ENCODE data around the gene CCT5. TPM values are rescaled to one million over a fixed set of nuclear protein-coding genes. Genes with fewer than 3 reads are reported as not detected.
A peak's percentile ranks its signal among the peaks of the same experiment; 100 is the strongest.
"Not testable (repeated sequence)": the region's sequence is repeated elsewhere in the genome, so short reads cannot be mapped to it uniquely, and the experiment has no call there.

Gene CCT5
- total RNA-seq, 3 donors from 2014 or later = 151 to 208 (median 180) TPM

- intact Hi-C loops (cut with DNase I; ENCODE audit: low total_unique reads) = no loop called here
- H3K27ac ChIP-seq = no peak overlapping the region
- no peaks in the 10 kb centered on the region for H3K9me3 ChIP-seq
- H3K36me3 ChIP-seq = no peaks in the 10 kb centered on the region
- H3K27me3 ChIP-seq = no peaks in the 10 kb centered on the region
- H3K4me1 ChIP-seq = peaks cover 0 to 5% of the 10 kb centered on the region in 2 donors
- H3K4me3 ChIP-seq = no peak overlapping the region
- TF ChIP-seq POLR2A (IDR thresholded peaks at IDR 0.05) (no peak), POLR2AphosphoS5 (IDR thresholded peaks at IDR 0.05) (no peak), CTCF (IDR thresholded peaks at IDR 0.05) (no peak)
- DNase-seq (ENCODE audit: low spot score in 2 of 2) = no peak
Observed at GRCh38 chr5:10244342-10244944, 5.6 kb upstream of the CCT5 start.

- no peak for TF ChIP-seq POLR2A (IDR thresholded peaks at IDR 0.05)
- TF ChIP-seq POLR2AphosphoS5 (IDR thresholded peaks at IDR 0.05) = no peak
- no peak for TF ChIP-seq CTCF (IDR thresholded peaks at IDR 0.05)
- DNase-seq (ENCODE audit: low spot score in 2 of 2) = no peak
- Histone ChIP-seq H3K9me3 (no peaks in the 10 kb centered on the region), H3K36me3 (no peaks in the 10 kb centered on the region), H3K27me3 (no peaks in the 10 kb centered on the region), H3K4me3 (no peak overlapping the region), H3K27ac (no peak overlapping the region), H3K4me1 (peaks cover 0 to 10% of the 10 kb centered on the region in 2 donors)
- intact Hi-C loops (cut with DNase I; ENCODE audit: low total_unique reads) = no loop called here
Observed at GRCh38 chr5:10246761-10247160, 3.3 kb upstream of the CCT5 start.

GRCh38 chr5:10247217-10247616 lies 2.9 kb upstream of the CCT5 start:
- intact Hi-C loops (cut with DNase I; ENCODE audit: low total_unique reads); H3K4me3 ChIP-seq; H3K27ac ChIP-seq: not testable (repeated sequence)

GRCh38 chr5:10248378-10249260 lies 1.5 kb upstream of the CCT5 start:
- peak overlapping the region in 1 of 2 donors; percentile 92 for H3K27ac ChIP-seq
- no peak for DNase-seq (ENCODE audit: low spot score in 2 of 2)
- TF ChIP-seq POLR2AphosphoS5 (IDR thresholded peaks at IDR 0.05) = no peak
- no peak for TF ChIP-seq CTCF (IDR thresholded peaks at IDR 0.05)
- intact Hi-C loops (cut with DNase I; ENCODE audit: low total_unique reads) = no loop called here
- peaks cover 0 to 14% of the 10 kb centered on the region in 2 donors for H3K4me1 ChIP-seq
- no peaks in the 10 kb centered on the region for H3K27me3 ChIP-seq
- H3K9me3 ChIP-seq = no peaks in the 10 kb centered on the region
- H3K4me3 ChIP-seq = peak overlapping the region; percentile 83 to 95 (median 93)
- no peaks in the 10 kb centered on the region for H3K36me3 ChIP-seq

More at GRCh38 chr5:10247217-10247616, 2.9 kb upstream of the CCT5 start:
- H3K4me1 ChIP-seq = peaks cover 0 to 14% of the 10 kb centered on the region in 2 donors
- H3K27me3 ChIP-seq; DNase-seq (ENCODE audit: low spot score in 2 of 2); H3K36me3 ChIP-seq; H3K9me3 ChIP-seq: not testable (repeated sequence)

- Histone ChIP-seq H3K9me3 (no peaks in the 10 kb centered on the region), H3K27ac (peak overlapping the region; percentile 92 to 97), H3K36me3 (no peaks in the 10 kb centered on the region), H3K4me3 (peak overlapping the region; percentile 83 to 95 (median 93)), H3K27me3 (no peaks in the 10 kb centered on the region), H3K4me1 (peaks cover 0 to 20% of the 10 kb centered on the region in 2 donors)
- no peak for DNase-seq (ENCODE audit: low spot score in 2 of 2)
- intact Hi-C loops (cut with DNase I; ENCODE audit: low total_unique reads) = no loop called here
- no peak for TF ChIP-seq POLR2A (IDR thresholded peaks at IDR 0.05)
- no peak for TF ChIP-seq POLR2AphosphoS5 (IDR thresholded peaks at IDR 0.05)
- no peak for TF ChIP-seq CTCF (IDR thresholded peaks at IDR 0.05)
Observed at GRCh38 chr5:10250806-10251276, 761 bp downstream of the CCT5 start.
